ENCODE results near the gene FGF21. TPM values are rescaled to one million over a fixed set of nuclear protein-coding genes. Genes with fewer than 3 reads are reported as not detected.

Gene FGF21
- total and polyA plus RNA-seq, 10 of the 15 experiments (the other 5 are each of a cell fraction or from before 2014, with no cell fraction given) = not detected

DNA sequence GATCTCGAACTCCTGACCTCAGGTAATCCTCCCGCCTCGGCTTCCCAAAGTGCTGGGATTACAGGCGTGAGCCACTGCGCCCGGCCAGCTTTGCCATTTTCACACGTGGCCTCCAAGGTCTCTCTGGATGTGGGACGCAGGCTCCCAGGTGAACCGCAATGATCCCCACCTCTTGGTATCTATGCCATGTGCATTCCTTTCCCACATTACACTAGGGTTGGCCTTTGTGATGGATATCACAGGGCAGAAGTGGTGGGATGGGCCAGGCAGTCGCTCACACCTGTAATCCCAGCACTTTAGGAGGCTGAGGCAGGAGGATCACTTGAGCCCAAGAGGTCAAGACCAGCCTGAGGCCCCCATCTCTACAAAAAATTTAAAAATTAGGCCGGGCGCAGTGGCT lies 22.4 kb downstream of the FGF21 start:
- no TSS peak for BruUV-seq (replicated peaks)
- TF ChIP-seq, protein P1, sequence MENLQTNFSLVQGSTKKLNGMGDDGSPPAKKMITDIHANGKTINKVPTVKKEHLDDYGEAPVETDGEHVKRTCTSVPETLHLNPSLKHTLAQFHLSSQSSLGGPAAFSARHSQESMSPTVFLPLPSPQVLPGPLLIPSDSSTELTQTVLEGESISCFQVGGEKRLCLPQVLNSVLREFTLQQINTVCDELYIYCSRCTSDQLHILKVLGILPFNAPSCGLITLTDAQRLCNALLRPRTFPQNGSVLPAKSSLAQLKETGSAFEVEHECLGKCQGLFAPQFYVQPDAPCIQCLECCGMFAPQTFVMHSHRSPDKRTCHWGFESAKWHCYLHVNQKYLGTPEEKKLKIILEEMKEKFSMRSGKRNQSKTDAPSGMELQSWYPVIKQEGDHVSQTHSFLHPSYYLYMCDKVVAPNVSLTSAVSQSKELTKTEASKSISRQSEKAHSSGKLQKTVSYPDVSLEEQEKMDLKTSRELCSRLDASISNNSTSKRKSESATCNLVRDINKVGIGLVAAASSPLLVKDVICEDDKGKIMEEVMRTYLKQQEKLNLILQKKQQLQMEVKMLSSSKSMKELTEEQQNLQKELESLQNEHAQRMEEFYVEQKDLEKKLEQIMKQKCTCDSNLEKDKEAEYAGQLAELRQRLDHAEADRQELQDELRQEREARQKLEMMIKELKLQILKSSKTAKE (IDR thresholded peaks at IDR 0.05; ENCODE audit: low read depth, poor library complexity, severe bottlenecking) = no peak
- TF ChIP-seq EED (IDR thresholded peaks at IDR 0.05; ENCODE audit: low read depth) = no peak
- no peak for TF ChIP-seq CEBPB (IDR thresholded peaks at IDR 0.05; ENCODE audit: borderline replicate concordance in 1 of 2, low read depth in 2 of 2, low read length in 2 of 2)
- TF ChIP-seq NFIC (IDR thresholded peaks at IDR 0.05; ENCODE audit: low read depth, low read length) = no peak
- no peak for TF ChIP-seq ZNF207 (IDR thresholded peaks at IDR 0.05; ENCODE audit: borderline replicate concordance)
- TF ChIP-seq FOS (IDR thresholded peaks at IDR 0.05; ENCODE audit: borderline replicate concordance, extremely low read depth, insufficient read length) = no peak
- no peak for TF ChIP-seq MXI1 (IDR thresholded peaks at IDR 0.05; ENCODE audit: low read depth, low read length)
- no peak for TF ChIP-seq RCOR1 (conservative IDR thresholded peaks at IDR 0.05; ENCODE audit: low read depth, low read length)
- no peak for TF ChIP-seq NR2C1 (IDR thresholded peaks at IDR 0.05)
- TF ChIP-seq, protein P2, sequence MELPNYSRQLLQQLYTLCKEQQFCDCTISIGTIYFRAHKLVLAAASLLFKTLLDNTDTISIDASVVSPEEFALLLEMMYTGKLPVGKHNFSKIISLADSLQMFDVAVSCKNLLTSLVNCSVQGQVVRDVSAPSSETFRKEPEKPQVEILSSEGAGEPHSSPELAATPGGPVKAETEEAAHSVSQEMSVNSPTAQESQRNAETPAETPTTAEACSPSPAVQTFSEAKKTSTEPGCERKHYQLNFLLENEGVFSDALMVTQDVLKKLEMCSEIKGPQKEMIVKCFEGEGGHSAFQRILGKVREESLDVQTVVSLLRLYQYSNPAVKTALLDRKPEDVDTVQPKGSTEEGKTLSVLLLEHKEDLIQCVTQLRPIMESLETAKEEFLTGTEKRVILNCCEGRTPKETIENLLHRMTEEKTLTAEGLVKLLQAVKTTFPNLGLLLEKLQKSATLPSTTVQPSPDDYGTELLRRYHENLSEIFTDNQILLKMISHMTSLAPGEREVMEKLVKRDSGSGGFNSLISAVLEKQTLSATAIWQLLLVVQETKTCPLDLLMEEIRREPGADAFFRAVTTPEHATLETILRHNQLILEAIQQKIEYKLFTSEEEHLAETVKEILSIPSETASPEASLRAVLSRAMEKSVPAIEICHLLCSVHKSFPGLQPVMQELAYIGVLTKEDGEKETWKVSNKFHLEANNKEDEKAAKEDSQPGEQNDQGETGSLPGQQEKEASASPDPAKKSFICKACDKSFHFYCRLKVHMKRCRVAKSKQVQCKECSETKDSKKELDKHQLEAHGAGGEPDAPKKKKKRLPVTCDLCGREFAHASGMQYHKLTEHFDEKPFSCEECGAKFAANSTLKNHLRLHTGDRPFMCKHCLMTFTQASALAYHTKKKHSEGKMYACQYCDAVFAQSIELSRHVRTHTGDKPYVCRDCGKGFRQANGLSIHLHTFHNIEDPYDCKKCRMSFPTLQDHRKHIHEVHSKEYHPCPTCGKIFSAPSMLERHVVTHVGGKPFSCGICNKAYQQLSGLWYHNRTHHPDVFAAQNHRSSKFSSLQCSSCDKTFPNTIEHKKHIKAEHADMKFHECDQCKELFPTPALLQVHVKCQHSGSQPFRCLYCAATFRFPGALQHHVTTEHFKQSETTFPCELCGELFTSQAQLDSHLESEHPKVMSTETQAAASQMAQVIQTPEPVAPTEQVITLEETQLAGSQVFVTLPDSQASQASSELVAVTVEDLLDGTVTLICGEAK (IDR thresholded peaks at IDR 0.05; ENCODE audit: borderline replicate concordance) = no peak
- TF ChIP-seq SUZ12 (IDR thresholded peaks at IDR 0.05; ENCODE audit: unreplicated experiment) = no peak
- no peak for TF ChIP-seq RUNX3 (IDR thresholded peaks at IDR 0.05; ENCODE audit: low read length)
- no peak for TF ChIP-seq SUPT20H (IDR thresholded peaks at IDR 0.05; ENCODE audit: borderline replicate concordance, control insufficient read depth, low read depth, low read length)
- Histone ChIP-seq H3K4me2 (ENCODE audit: control insufficient read depth, insufficient read depth) (no peak overlapping the region), H3K36me3 (ENCODE audit: control insufficient read depth in 2 of 2, insufficient read depth in 2 of 2, low read length in 1 of 2) (no peaks in the 10 kb centered on the region), H3K27ac (ENCODE audit: control insufficient read depth, insufficient read depth) (no peak overlapping the region), H4K20me1 (ENCODE audit: control insufficient read depth, insufficient read depth) (no peaks in the 10 kb centered on the region), H3K9ac (ENCODE audit: control insufficient read depth, insufficient read depth, low read length) (no peak overlapping the region), H3K4me3 (no peak overlapping the region), H3K79me2 (ENCODE audit: control insufficient read depth, insufficient read depth, low read length) (no peaks in the 10 kb centered on the region), H3K4me1 (ENCODE audit: control insufficient read depth, insufficient read depth, low read length) (peaks cover 3% of the 10 kb centered on the region; the same call in 1 of the 2 replicates), H2AFZ (ENCODE audit: control insufficient read depth, low read depth, low read length) (no peak overlapping the region), H3K27me3 (replicated peaks in 1 of 2; ENCODE audit: control insufficient read depth in 2 of 2, insufficient read depth in 2 of 2, low read length in 1 of 2) (no peaks in the 10 kb centered on the region), H3K9me3 (replicated peaks; ENCODE audit: control insufficient read depth, insufficient read depth, low read length) (no peaks in the 10 kb centered on the region)
- POLR2A ChIA-PET = no interaction called here
- 71% methylated on average over 12 of the region's 12 CpGs for WGBS (ENCODE audit: insufficient coverage, insufficient replicate concordance, low lambda C conversion rate, missing lambda C conversion rate)
- SMC1A ChIA-PET (ENCODE audit: uncharacterized antibody, unreplicated experiment) = no interaction called here
- in situ Hi-C loops (cut with MboI) (no loop called here), intact Hi-C loops (cut with micrococcal nuclease; ENCODE audit: unreplicated experiment) (no loop called here)
- DNase-seq (ENCODE audit: low read depth, low spot score) = no peak
- ATAC-seq = no peak
- FAIRE-seq = no peak
- CTCF ChIA-PET = no interaction called here
- RAD21 ChIA-PET (ENCODE audit: unreplicated experiment) = no interaction called here

Data from GM12878 (cell line).